ENCODE results near the gene MPIG6B. TPM values are rescaled to one million over a fixed set of nuclear protein-coding genes. Genes with fewer than 3 reads are reported as not detected.

Gene MPIG6B
- total and polyA plus RNA-seq, 11 donors, result 0.17 to 1.00 (median 0.34) TPM; not detected in 2

DNA sequence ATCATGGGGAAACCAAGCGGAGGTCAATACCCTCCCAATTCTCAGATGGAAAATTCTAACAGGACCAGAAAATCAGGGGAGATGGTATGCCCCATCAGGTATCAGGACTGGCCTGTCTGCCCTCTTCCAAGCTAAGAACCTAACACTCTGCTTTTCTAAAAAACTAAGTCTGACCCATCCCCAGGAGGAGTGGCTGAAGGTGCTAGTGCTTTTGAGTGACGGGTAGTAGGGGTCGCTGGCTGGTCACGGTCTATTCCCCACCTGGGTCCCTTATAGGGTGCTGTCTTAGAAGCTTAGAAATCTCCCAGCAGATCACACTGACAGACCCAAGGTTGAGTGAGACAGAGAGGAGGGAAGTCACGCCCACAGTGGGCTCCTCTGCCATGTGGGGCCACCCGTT is 29.6 kb upstream of the MPIG6B start:
- Histone ChIP-seq H3K4me1 (peaks cover 0 to 11% (median 0%) of the 10 kb centered on the region in 12 donors), H3K4me3 (no peak overlapping the region), H3K27ac (no peak overlapping the region), H3K36me3 (peaks cover 0 to 100% (median 96%) of the 10 kb centered on the region in 9 donors), H3K9me3 (no peaks in the 10 kb centered on the region), H3K27me3 (no peaks in the 10 kb centered on the region)
- intact Hi-C loops (cut with DNase I), result no loop called here
- DNase-seq (no peak), ATAC-seq (no peak)
- WGBS, 4 donors, result 90 to 92% (median 91%) methylated on average over 6 of the region's 6 CpGs
- TF ChIP-seq, protein P1, sequence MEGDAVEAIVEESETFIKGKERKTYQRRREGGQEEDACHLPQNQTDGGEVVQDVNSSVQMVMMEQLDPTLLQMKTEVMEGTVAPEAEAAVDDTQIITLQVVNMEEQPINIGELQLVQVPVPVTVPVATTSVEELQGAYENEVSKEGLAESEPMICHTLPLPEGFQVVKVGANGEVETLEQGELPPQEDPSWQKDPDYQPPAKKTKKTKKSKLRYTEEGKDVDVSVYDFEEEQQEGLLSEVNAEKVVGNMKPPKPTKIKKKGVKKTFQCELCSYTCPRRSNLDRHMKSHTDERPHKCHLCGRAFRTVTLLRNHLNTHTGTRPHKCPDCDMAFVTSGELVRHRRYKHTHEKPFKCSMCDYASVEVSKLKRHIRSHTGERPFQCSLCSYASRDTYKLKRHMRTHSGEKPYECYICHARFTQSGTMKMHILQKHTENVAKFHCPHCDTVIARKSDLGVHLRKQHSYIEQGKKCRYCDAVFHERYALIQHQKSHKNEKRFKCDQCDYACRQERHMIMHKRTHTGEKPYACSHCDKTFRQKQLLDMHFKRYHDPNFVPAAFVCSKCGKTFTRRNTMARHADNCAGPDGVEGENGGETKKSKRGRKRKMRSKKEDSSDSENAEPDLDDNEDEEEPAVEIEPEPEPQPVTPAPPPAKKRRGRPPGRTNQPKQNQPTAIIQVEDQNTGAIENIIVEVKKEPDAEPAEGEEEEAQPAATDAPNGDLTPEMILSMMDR (IDR thresholded peaks at IDR 0.05), result no peak
- TF ChIP-seq POLR2A (IDR thresholded peaks at IDR 0.05), result no peak

GRCh38 chr6:31697555-31697954 is 25.6 kb upstream of the MPIG6B start:
- Histone ChIP-seq H3K4me1 (peaks cover 3 to 33% (median 16%) of the 10 kb centered on the region in 12 donors), H3K27me3 (no peaks in the 10 kb centered on the region), H3K4me3 (no peak overlapping the region), H3K27ac (no peak overlapping the region), H3K36me3 (peaks cover 0 to 86% (median 80%) of the 10 kb centered on the region in 9 donors), H3K9me3 (no peaks in the 10 kb centered on the region)
- WGBS, 4 donors, result 44 to 58% (median 47%) methylated on average over 3 of the region's 3 CpGs
- DNase-seq, result no peak
- intact Hi-C loops (cut with DNase I), result no loop called here
- ATAC-seq, result no peak
- TF ChIP-seq POLR2A (IDR thresholded peaks at IDR 0.05), result no peak

DNA sequence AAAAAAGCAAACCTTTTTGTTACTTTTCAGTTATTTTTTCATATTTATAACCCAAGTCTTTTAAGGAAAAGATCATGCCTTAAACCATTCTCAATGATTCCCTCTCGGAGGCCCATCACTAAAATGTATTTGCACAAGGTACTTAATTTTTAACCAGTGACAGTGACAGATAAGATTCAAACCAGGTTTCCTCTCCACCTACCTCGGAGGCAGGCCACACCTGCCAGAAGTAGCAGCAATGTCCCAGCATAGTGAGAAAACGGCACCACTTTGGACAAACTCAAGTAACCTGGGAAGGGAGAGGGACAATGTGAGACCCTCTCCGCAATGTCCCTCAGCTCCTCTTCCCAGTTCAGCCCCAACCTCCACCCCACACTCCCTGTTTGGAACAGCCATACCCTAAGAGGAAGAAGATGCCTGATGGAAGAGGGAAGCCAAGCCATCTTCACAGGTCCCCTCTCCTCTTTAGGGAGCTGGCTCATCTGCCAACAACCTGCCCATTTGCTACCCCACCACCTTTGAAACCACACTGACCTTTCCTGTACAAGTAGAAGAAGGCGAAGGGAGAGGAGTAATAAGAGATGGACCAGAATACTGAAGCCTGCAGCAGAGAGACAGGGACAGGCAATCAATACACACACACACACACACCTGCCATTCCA is 22.3 kb upstream of the MPIG6B start:
- H3K27ac ChIP-seq, result no peak overlapping the region
- H3K27me3 ChIP-seq, result no peaks in the 10 kb centered on the region
- H3K9me3 ChIP-seq, result no peaks in the 10 kb centered on the region
- H3K4me3 ChIP-seq, result peak overlapping the region in 3 of 12 donors; percentile 74 to 99 (median 80)
- TF ChIP-seq POLR2A (IDR thresholded peaks at IDR 0.05), result no peak
- TF ChIP-seq, protein P1 (IDR thresholded peaks at IDR 0.05), result no peak
- intact Hi-C loops (cut with DNase I), result loop anchor here in 2 of 10 donors (5.0 kb wide), 2 partner anchors 36 to 131 kb away; partner anchors contain the start of gene CLIC1 (in 1 of the 2)
- peaks cover 3 to 38% (median 21%) of the 10 kb centered on the region in 12 donors for H3K4me1 ChIP-seq
- no peak for DNase-seq
- 88 to 92% (median 89%) methylated on average over 5 of the region's 5 CpGs for WGBS, 4 donors
- H3K36me3 ChIP-seq, result peaks cover 0 to 53% (median 46%) of the 10 kb centered on the region in 9 donors
- ATAC-seq, result no peak

DNA sequence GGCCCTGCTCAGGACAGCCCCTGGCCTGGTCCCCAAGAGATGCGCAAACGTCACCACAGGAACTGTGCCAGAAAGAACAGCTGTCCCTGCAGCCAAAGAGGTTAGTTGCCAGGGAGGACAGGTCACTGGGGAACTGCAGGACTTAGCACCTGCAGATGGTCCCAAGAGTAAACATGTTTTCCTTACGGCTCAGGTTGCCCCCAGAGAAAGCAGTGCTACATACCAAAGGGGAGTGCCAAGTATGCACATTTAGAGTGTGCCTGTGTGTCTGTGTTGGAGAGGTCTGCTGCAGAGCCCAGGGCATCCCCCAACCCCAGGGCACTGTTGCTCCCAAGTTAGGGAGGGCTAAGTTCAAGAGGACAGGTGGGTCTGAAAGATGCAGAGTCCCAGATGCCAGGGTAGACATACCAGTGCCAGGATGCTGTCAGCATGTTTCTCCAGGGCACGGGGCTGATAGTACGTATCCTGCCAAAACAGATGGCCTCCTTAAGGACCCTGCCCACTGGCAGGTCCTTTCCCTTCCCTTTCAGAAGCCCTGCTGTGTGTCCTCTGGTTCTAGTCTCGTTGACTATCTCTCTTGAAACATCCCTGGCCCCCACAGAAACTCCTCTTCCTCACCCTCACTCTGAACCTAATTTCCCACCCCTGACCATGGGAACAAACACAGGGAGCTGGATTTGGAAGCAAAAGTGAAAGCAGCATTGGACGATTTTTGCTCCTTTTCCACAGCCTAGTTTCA is 21.3 kb upstream of the MPIG6B start:
- TF ChIP-seq POLR2A (IDR thresholded peaks at IDR 0.05), result no peak
- TF ChIP-seq, protein P1 (IDR thresholded peaks at IDR 0.05), result no peak
- Histone ChIP-seq H3K9me3 (no peaks in the 10 kb centered on the region), H3K36me3 (peaks cover 0 to 43% (median 37%) of the 10 kb centered on the region in 9 donors), H3K4me1 (peaks cover 3 to 38% (median 21%) of the 10 kb centered on the region in 12 donors), H3K27me3 (no peaks in the 10 kb centered on the region), H3K27ac (peak overlapping the region; percentile 90 to 100 (median 98)), H3K4me3 (peak overlapping the region; percentile 58 to 99 (median 78))
- peak in 4 of 5 donors; percentile 39 to 65 (median 56) for DNase-seq
- WGBS, 4 donors, result 16 to 21% (median 18%) methylated on average over 7 of the region's 7 CpGs
- peak in 1 of 4 donors; percentile 8 for ATAC-seq
- intact Hi-C loops (cut with DNase I), result loop anchor here in 4 of 10 donors (2.0 to 5.0 kb wide), 3 partner anchors 27 to 130 kb away; partner anchors contain the start of genes DDAH2 (in 2 of the 4) and CLIC1 (in 1 of the 4)

Data from heart left ventricle (tissue), 16 donors.